ENCODE measurements around the gene WIPF2. TPM values are rescaled to one million over a fixed set of nuclear protein-coding genes. Genes with fewer than 3 reads are reported as not detected.

Gene WIPF2
- total and polyA plus RNA-seq, 2 of the 8 experiments (the other 6 are each of a cell fraction or from before 2014, with no cell fraction given): 6.9 to 25.3 TPM

GRCh38 chr17:40315206-40315605, 96.1 kb downstream of the WIPF2 start:
- 77% methylated on average over 3 of the region's 3 CpGs; no CpG with 5 or more reads in 1 of the 2 experiments for WGBS, 2 experiments (ENCODE audit: extremely low coverage in 1 of 2, insufficient coverage in 1 of 2, insufficient read length in 1 of 2, insufficient replicate concordance in 2 of 2, low coverage in 1 of 2, low lambda C conversion rate in 2 of 2, missing lambda C conversion rate in 1 of 2)
- Histone ChIP-seq H2BK5ac (ENCODE audit: low read depth, low read length) (no peak overlapping the region), H4K5ac (ENCODE audit: insufficient read length, low read depth, low read length) (no peak overlapping the region), H2BK20ac (ENCODE audit: low read length) (no peak overlapping the region), H4K91ac (replicated peaks; ENCODE audit: insufficient read length, low read length) (no peak overlapping the region), H3K27ac (ENCODE audit: low read depth, low read length) (no peak overlapping the region), H4K20me1 (replicated peaks in 1 of 2; ENCODE audit: control insufficient read depth in 1 of 2, insufficient read depth in 2 of 2, low read length in 2 of 2) (peaks cover 6 to 14% of the 10 kb centered on the region in 2 experiments), H3K14ac (ENCODE audit: insufficient read length) (no peak overlapping the region), H3K79me2 (ENCODE audit: control insufficient read depth in 1 of 2, insufficient read depth in 2 of 2, low read length in 2 of 2) (peaks cover 0 to 10% of the 10 kb centered on the region in 2 experiments; a peak in 2 of 4 replicates), H2BK120ac (replicated peaks; ENCODE audit: low read depth, low read length) (no peak overlapping the region), H4K8ac (ENCODE audit: extremely low read depth, insufficient read depth, low read length) (no peak overlapping the region), H2BK12ac (ENCODE audit: low read depth, low read length) (no peak overlapping the region), H3K56ac (replicated peaks; ENCODE audit: insufficient read length, low read depth, low read length) (no peak overlapping the region), H3K4me1 (replicated peaks in 1 of 4; ENCODE audit: control insufficient read depth in 3 of 4, insufficient read depth in 4 of 4, low read length in 3 of 4) (peaks cover 0 to 35% (median 23%) of the 10 kb centered on the region in 4 experiments; a peak in 6 of 7 replicates), H2BK15ac (ENCODE audit: low read length) (no peak overlapping the region), H3K4me2 (ENCODE audit: insufficient read depth in 1 of 2, low read depth in 2 of 2, low read length in 2 of 2) (no peak overlapping the region), H3K36me3 (ENCODE audit: control insufficient read depth in 2 of 4, insufficient read depth in 4 of 4, low read length in 3 of 4) (no peaks in the 10 kb centered on the region), H2AK5ac (ENCODE audit: low read depth, low read length) (no peak overlapping the region), H3K4ac (replicated peaks; ENCODE audit: insufficient read length, low read depth, low read length) (no peak overlapping the region), H3K18ac (ENCODE audit: extremely low read depth, low read length) (no peak overlapping the region), H3K23ac (ENCODE audit: insufficient read length) (no peak overlapping the region), H3K9me3 (ENCODE audit: insufficient read depth in 2 of 2, low read depth in 1 of 2, low read length in 1 of 2) (no peaks in the 10 kb centered on the region), H3K9ac (replicated peaks in 1 of 4; ENCODE audit: extremely low read depth in 1 of 4, low read depth in 3 of 4, low read length in 3 of 4) (no peak overlapping the region), H3K79me1 (ENCODE audit: low read depth, low read length) (peaks cover 4% of the 10 kb centered on the region), H2AFZ (ENCODE audit: low read length) (no peak overlapping the region), H3K27me3 (replicated peaks in 1 of 4; ENCODE audit: control insufficient read depth in 3 of 4, extremely low read depth in 1 of 4, insufficient read depth in 3 of 4, low read length in 3 of 4) (peaks cover 0 to 30% (median 16%) of the 10 kb centered on the region in 4 experiments; a peak in 5 of 7 replicates), H3K4me3 (ENCODE audit: extremely low read depth in 1 of 4, insufficient read depth in 2 of 4, low read depth in 3 of 4, low read length in 4 of 4) (no peak overlapping the region), H3K23me2 (ENCODE audit: low read depth, low read length) (peaks cover 18% of the 10 kb centered on the region)
- CTCF ChIA-PET (ENCODE audit: partially characterized antibody): interaction anchor here (0.6 to 39.2 kb wide), 7 partner anchors 8 to 101 kb away, joined by 3 to 1198 read pairs (median 4); partner anchors contain the start of genes GJD3 and RARA
- TF ChIP-seq NANOG (IDR thresholded peaks at IDR 0.05; ENCODE audit: insufficient read depth, low read depth, low read length, poor library complexity, severe bottlenecking) (no peak), CHD2 (IDR thresholded peaks at IDR 0.05; ENCODE audit: low read length) (no peak), KDM1A (IDR thresholded peaks at IDR 0.05; ENCODE audit: borderline replicate concordance, low read length) (0 out of 2 replicates have a peak, but pooled peaks have one; percentile 47)
- no peak for FAIRE-seq
- DNase-seq (ENCODE audit: low read depth in 1 of 2, low spot score in 2 of 2): no peak
- POLR2A ChIA-PET (ENCODE audit: partially characterized antibody): interaction anchor here (0.7 to 30.6 kb wide), 4 partner anchors 19 to 214 kb away, joined by 3 to 570 read pairs (median 272); partner anchors contain the start of genes CDC6, GJD3 and RARA
